DND-41 (cell line): Measurements from ENCODE around the gene CTAGE1.

Source experiments
- ATAC-seq: fragments of 200-7000 bp; cut with Tn5 transposase; 3 replicates; pipeline ENCODE4 v1.9.1; 2021; ENCODE audit warnings: low read depth; ENCODE audit not compliant: insufficient read depth
- DNase-seq: peaks from one replicate; pipeline ENCODE4 v3.0.0-alpha.2; 2020
- H2AFZ ChIP-seq: 2 replicates; pipeline ENCODE4 v1.6.0; 2012; ENCODE audit warnings: low read depth, low read length
- H3K27ac ChIP-seq: 2 replicates; pipeline ENCODE4 v1.5.1; 2012; ENCODE audit warnings: low read length, inconsistent platforms
- H3K27me3 ChIP-seq: fragments of 200-600 bp; sonication (generic); 2 replicates; pipeline ENCODE4 v1.6.0; 2012; ENCODE audit warnings: low read length, mild to moderate bottlenecking, inconsistent platforms; ENCODE audit not compliant: insufficient read depth, poor library complexity
- H3K36me3 ChIP-seq: 2 replicates; pipeline ENCODE4 v1.5.1; 2012; ENCODE audit warnings: low read length, inconsistent platforms; ENCODE audit not compliant: insufficient read depth
- H3K4me1 ChIP-seq: 2 replicates; pipeline ENCODE4 v1.5.1; 2012; ENCODE audit warnings: mild to moderate bottlenecking, low read length; ENCODE audit not compliant: insufficient read depth
- H3K4me2 ChIP-seq: 2 replicates; pipeline ENCODE4 v1.6.0; 2012; ENCODE audit warnings: mild to moderate bottlenecking, moderate library complexity, low read length, inconsistent platforms; ENCODE audit not compliant: insufficient read depth
- H3K4me3 ChIP-seq, 2 experiments: fragments of 200-600 bp in 1 of 2; shearing (Covaris generic) in 1 of 2; 2 replicates each; pipeline ENCODE4 v1.5.1; 2012 to 2016; ENCODE audit warnings: inconsistent platforms in 2 of 2, low read length in 2 of 2, mild to moderate bottlenecking in 2 of 2, low read depth in 1 of 2, moderate library complexity in 1 of 2
- H3K79me2 ChIP-seq: 2 replicates; pipeline ENCODE4 v1.6.0; 2012; ENCODE audit warnings: low read length, inconsistent platforms; ENCODE audit not compliant: insufficient read depth
- H3K9ac ChIP-seq: 2 replicates; pipeline ENCODE4 v1.6.0; 2012; ENCODE audit warnings: low read depth, mild to moderate bottlenecking, inconsistent platforms, low read length, moderate library complexity
- H3K9me3 ChIP-seq: 2 replicates; pipeline ENCODE4 v1.5.1; 2012; ENCODE audit warnings: low read length, moderate library complexity, mild to moderate bottlenecking, inconsistent platforms; ENCODE audit not compliant: insufficient read depth, severe bottlenecking
- H4K20me1 ChIP-seq: 2 replicates; pipeline ENCODE4 v1.6.0; 2012; ENCODE audit warnings: low read length; ENCODE audit not compliant: insufficient read depth
- EZH2 ChIP-seq: IDR thresholded peaks from 3 replicates; pipeline ENCODE4 v1.6.1; 2012; ENCODE audit warnings: borderline replicate concordance, low read depth, mild to moderate bottlenecking, moderate library complexity, low read length, inconsistent platforms; ENCODE audit not compliant: severe bottlenecking
- TF ChIP-seq, protein P1 (sequence below): IDR thresholded peaks from 2 replicates; pipeline ENCODE4 v1.5.1; 2012; ENCODE audit warnings: borderline replicate concordance, low read length, moderate library complexity, mild to moderate bottlenecking; ENCODE audit not compliant: poor library complexity, severe bottlenecking; ENCODE audit errors: extremely low read depth

The CTAGE1 gene

DNA sequence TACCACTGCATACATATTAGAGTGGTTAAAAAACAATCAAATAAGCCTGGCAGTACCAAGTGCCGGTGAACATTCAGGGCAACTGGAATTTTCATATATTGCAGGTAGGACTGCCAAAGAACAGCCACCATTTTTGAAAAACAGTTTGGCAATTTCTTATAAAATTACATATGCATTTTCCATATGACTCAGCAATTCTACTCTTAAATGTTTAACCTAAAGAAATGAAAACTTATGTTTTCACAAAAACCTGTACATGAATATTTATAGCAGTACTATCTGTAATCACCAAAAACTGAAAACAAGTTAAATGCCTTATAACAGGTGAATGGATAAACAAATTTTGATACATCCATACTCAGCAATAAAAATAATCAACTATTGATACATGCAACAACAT is 39.9 kb downstream of the CTAGE1 start:
- Histone ChIP-seq H3K79me2 (no peaks in the 10 kb centered on the region), H2AFZ (no peak overlapping the region), H3K27me3 (peaks cover 5% of the 10 kb centered on the region), H3K4me1 (no peaks in the 10 kb centered on the region), H3K9ac (no peak overlapping the region), H3K27ac (no peak overlapping the region), H3K4me3 (no peak overlapping the region), H4K20me1 (no peaks in the 10 kb centered on the region), H3K9me3 (no peaks in the 10 kb centered on the region), H3K4me2 (no peak overlapping the region), H3K36me3 (no peaks in the 10 kb centered on the region)
- DNase-seq (no peak), ATAC-seq (no peak)
- TF ChIP-seq, protein P1, sequence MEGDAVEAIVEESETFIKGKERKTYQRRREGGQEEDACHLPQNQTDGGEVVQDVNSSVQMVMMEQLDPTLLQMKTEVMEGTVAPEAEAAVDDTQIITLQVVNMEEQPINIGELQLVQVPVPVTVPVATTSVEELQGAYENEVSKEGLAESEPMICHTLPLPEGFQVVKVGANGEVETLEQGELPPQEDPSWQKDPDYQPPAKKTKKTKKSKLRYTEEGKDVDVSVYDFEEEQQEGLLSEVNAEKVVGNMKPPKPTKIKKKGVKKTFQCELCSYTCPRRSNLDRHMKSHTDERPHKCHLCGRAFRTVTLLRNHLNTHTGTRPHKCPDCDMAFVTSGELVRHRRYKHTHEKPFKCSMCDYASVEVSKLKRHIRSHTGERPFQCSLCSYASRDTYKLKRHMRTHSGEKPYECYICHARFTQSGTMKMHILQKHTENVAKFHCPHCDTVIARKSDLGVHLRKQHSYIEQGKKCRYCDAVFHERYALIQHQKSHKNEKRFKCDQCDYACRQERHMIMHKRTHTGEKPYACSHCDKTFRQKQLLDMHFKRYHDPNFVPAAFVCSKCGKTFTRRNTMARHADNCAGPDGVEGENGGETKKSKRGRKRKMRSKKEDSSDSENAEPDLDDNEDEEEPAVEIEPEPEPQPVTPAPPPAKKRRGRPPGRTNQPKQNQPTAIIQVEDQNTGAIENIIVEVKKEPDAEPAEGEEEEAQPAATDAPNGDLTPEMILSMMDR: no peak
- no peak for TF ChIP-seq EZH2

DNA sequence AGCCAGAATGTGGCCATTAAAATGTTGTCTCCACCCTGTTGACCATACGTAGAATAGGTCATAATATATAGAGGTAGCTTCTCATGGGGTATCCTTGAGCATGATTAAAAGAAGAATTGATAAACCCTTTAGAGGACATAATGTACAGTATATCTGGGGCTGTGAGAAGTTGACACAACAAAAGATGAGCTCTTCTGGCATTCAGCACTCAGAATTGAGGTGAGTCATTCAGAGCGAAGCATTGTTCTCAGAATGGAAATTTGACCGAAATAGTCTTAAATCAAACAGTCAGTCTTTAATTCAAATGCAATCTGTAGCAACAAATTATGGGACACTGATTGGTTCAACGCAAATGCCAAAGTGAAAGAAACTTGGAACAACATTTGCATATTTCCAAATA is 47.3 kb downstream of the CTAGE1 start:
- H3K27ac ChIP-seq: no peak overlapping the region
- DNase-seq (no peak), ATAC-seq (no peak)
- H3K9ac ChIP-seq: no peak overlapping the region
- no peaks in the 10 kb centered on the region for H4K20me1 ChIP-seq
- no peaks in the 10 kb centered on the region for H3K9me3 ChIP-seq
- H3K4me2 ChIP-seq: no peak overlapping the region
- H3K79me2 ChIP-seq: no peaks in the 10 kb centered on the region
- no peaks in the 10 kb centered on the region for H3K4me1 ChIP-seq
- no peak overlapping the region for H3K4me3 ChIP-seq
- H3K36me3 ChIP-seq: no peaks in the 10 kb centered on the region
- no peak overlapping the region for H2AFZ ChIP-seq
- H3K27me3 ChIP-seq: peaks cover 2% of the 10 kb centered on the region
- TF ChIP-seq EZH2: no peak
- TF ChIP-seq, protein P1: no peak

DNA sequence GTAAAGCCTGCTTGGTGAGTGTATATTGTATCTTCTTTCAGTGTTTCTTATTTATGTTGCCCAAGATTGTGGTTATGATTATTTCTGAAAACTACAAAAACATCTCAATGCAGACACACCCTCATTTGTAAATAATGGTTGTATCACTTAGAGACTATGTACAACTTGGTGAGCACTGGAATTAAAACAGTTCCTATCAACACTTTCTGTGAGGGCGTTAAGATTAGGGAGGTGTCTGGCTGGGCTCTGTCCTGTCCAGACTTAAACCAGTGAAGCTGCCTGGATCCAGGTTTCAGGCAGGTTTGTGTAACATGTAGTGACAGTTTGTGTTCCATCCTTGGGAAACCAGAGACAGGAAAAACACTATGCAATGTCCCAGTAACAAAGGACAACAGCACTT is 49.7 kb downstream of the CTAGE1 start:
- Histone ChIP-seq H3K4me3 (no peak overlapping the region), H3K9me3 (no peaks in the 10 kb centered on the region), H3K27ac (no peak overlapping the region), H4K20me1 (no peaks in the 10 kb centered on the region), H3K4me2 (no peak overlapping the region), H3K27me3 (peaks cover 5% of the 10 kb centered on the region), H3K79me2 (no peaks in the 10 kb centered on the region), H3K9ac (no peak overlapping the region), H3K4me1 (no peaks in the 10 kb centered on the region), H3K36me3 (no peaks in the 10 kb centered on the region), H2AFZ (no peak overlapping the region)
- no peak for DNase-seq
- ATAC-seq: no peak
- TF ChIP-seq, protein P1: no peak

DNA sequence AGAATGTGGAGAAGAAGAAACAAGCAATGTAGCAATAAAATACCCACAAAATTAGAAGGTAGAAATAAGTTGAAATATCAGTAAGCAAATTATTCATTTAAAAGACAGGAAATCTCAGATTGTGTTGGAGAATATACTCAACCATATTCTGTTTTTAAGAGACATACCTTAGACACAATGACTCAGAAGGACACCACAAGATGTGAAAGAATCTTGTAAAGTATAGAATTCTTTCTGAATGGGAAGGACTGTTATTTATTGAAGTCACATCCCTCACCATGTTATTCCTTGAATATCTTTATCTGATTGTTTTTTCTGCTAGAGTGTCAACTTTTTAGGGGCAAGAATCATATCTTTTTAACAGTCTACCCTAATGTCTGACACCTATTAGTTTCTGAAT is 50.4 kb downstream of the CTAGE1 start:
- no peaks in the 10 kb centered on the region for H3K79me2 ChIP-seq

More for the DNA sequence above, 50.4 kb downstream of the CTAGE1 start:
- no peak overlapping the region for H3K9ac ChIP-seq
- H3K27me3 ChIP-seq: peaks cover 5% of the 10 kb centered on the region
- no peak for TF ChIP-seq EZH2
- TF ChIP-seq, protein P1: no peak
- no peaks in the 10 kb centered on the region for H3K9me3 ChIP-seq
- H2AFZ ChIP-seq: no peak overlapping the region
- H4K20me1 ChIP-seq: no peaks in the 10 kb centered on the region
- no peak overlapping the region for H3K4me3 ChIP-seq
- H3K4me2 ChIP-seq: no peak overlapping the region
- no peaks in the 10 kb centered on the region for H3K36me3 ChIP-seq
- DNase-seq: no peak
- no peak overlapping the region for H3K27ac ChIP-seq
- H3K4me1 ChIP-seq: no peaks in the 10 kb centered on the region
- ATAC-seq: no peak
